Activated CD4-positive, alpha-beta T cell treated with anti-CD3 and anti-CD28 coated beads, Interleukin-2, Interleukin-4, amounts not matched to agents 100 ng/mL and 50 ng/mL, durations not matched to agents 16 hours and 8 hours (primary cell): Measurements from ENCODE around the gene WDFY4.

Experiments used
- DNase-seq: peaks from one replicate; pipeline ENCODE4 v3.0.0-alpha.2; 2020; ENCODE audit warnings: low spot score

Gene WDFY4

DNA sequence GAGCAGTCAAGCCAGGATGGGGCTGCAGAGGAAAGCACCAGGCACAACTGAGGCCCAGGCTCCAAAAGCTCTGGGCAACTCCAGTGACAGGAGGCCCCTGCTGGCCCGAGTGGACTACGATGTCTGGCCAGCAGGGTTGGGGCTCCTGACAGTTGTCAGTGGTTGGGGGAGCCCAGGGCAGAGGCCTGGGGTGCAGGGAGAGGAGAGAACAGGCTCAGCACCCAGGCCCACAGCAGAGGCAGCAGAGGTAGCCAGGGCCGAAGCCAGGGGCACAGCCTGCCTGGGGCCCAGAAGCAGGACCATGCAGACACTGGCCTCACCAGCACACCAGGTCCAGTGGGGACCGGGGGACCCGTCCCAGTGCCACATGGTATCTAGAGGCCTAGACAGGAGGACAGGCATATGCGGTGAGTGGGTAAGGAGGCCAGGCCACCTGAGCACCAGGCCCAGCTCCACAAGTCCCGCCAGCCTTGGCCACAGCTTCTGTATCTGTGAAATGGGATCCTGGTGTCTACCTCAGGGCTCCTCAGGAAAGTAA is 301.0 kb downstream of the WDFY4 start:
- DNase-seq: no peak

DNA sequence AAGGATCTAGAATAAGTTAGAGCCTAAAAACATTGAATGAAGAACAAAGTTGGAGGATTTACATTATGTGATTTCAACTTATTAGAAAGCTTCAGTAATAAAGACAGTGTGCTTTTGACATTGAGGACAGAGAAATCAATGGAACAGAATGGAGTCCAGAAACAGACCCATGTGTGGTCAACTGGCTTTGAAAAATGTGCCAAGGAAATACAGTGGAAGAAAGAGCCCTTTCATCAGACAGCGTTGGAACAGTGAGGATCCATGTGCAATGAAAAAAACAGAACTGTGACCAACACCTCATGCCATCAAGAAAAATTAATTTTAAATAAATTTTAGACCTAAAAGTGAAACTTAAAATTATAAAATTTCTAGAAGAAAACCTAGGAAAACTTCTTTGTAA is 305.6 kb downstream of the WDFY4 start:
- DNase-seq: no peak

DNA sequence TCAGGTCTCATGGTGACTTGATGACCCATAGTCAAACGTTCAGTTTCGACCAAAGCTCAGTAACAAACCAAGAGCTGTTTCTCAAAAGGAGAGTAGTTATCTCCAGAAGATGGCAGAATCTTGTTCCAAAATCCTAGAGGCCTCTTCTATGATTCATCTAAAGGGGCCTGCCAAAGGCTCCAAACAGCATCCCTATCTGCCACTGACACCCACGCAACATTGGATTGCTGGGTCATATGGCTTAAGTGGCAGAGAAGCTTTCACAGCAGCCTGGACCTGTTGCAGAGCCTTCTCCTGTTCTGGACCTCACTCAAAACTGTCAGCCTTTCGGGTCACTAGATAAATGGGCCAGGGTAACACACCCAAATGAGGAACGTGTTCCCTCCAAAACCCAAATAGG is 309.0 kb downstream of the WDFY4 start:
- no peak for DNase-seq

DNA sequence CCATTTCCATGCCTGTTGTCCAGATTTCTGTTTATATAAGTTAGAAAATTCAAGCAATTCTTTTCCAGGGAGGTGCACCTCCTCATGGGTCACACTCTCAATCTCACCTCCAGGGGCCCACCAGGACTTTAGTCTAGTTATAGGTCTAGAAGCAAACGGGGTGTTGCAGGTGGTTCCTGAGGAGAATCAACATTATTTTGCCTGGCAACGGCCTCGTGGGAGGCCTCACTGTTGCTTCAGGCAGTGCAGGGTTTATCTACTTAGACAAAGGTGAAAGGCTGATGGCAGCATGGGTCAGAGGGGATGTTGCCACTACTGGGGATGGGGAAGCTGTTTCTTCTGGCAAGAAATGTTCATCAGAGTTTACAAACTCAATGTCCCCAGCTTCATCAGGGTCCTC is 311.7 kb downstream of the WDFY4 start:
- no peak for DNase-seq

DNA sequence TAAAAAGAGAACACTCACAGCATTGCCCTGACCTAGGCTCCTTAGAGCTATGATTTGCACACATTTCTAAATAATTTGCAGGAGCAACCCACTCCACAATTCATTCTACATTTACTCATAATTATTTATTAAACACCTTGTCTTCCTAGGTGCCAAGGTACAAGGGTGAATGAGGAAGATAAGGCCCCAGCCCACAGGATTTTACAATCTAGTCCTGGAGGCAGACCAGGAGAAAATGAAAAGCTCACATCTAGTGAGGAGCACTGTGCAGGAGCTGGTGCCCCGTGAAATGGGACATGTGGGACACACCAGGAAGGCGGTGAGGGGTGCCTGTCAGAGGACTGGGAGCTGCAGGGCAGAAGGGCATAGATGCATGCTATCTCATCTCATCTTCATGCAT is 314.7 kb downstream of the WDFY4 start:
- DNase-seq: no peak

DNA sequence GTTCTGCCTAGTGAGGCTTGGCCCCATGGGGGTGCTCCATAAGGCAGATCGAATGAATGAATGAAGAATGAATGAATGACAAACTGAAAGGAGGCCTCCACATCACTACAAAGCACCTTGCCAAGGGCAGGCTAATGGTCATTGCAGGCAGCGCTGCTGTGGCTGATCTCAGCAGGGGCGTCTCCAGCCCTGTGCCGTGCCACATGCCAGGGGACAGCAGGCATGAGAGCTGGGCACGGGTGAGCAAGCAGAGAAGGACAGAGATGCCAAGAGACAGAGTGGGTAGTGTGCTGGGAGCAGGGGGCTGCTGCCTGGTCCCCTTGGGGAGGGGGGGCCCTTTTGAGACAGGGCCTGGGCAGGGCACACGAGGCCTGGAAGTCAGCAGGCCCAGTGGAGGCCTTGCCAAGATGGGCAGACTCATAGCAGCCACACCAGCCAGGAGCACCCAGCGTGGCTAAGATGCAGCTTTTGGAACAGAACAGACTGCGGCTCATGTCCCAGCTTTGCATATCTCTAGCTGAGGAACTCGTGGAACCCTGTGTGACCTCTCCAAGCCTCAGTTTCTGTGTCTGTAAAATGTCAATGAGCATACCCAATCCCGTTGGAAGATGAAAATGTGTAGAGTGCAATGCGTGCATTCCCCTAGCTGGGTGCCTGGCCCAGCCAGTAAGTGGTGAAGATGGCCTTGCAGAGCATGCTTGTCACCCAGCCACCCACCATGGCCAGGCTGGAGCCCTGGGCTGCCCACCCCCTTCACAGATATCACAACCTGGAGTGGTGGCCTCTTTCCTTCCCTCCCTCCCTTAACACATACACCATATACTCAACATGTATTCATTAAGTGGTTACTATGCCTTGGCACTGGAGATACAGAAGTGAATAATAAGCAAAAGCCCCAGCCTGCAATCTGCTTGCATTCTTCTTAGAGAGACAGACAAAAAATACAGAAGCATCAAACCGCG is 316.0 kb downstream of the WDFY4 start:
- DNase-seq: no peak

DNA sequence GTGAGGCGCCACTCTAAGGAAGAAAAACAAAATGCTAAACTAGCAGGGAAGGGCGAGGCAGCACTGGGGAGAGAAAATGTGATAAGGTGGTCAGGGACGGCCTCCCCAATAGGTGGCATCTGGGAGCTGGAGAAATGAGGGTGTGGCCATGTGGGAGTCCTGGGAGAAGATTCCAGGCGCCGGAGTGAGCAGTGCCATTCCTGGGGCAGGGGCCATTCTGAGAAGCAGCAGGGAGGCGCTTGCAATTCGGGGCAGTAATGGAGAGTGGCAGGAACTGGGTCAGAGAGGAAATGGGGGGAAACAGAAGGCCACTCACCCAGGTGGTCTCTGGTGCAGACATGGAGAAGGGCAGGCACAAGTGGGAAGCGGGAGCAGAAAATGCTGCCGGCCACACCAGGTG is 316.7 kb downstream of the WDFY4 start:
- DNase-seq: no peak

DNA sequence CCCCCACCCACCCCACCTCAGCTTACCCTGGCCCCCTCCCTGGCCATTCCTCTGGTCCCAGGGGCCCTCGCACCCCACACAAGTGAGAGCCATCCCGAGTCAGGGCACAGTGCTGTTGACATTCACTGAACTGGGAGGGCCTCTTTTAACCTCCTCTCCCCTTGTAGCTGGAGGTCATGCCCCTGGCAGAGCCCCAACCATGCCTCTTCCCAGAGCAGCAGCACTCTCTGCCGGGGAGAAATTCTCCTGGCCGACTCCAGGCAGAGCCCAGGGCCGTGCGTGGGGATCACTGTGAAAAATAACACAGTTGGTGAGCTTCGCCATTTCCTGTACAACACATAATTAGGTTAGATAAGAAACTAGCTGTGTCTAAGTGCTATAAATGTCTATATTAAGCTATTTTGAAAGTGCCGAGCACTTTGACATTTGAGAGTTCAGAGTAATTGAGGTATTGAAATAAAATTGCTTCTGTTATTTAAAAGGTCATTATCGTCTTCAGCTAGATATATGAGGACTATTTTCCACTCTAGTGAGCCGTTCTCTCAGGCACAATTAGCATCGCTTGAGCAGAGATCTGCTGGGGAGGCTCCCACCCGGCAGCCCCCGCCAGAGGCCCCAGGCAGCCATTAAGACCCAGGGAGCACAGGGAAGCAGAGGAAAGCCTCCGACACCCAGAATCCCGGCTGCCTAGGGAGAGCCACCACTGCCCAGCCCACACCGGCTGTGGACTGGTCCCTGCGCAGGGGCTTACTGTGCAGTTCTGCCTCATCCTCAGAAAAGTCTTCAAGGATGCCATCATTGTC is 317.4 kb downstream of the WDFY4 start:
- DNase-seq: no peak

DNA sequence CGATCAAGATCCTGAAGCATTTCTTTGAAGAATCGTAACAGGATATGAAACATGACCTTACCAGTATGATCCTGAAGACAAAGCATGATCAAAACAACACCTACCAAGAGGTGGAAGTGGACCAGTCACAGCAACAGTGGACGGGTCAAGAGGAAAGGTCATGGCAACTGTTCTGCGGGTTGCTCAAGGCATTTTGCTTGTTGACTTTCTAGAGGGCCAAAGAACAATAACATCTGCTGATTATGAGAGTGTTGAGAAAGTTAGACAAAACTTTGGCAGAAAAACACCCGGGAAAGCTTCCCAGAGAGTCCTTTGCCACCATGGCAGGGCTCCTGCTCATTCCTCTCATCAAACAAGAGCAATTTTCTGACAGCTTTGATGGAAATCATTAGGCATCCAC is 320.6 kb downstream of the WDFY4 start:
- no peak for DNase-seq

DNA sequence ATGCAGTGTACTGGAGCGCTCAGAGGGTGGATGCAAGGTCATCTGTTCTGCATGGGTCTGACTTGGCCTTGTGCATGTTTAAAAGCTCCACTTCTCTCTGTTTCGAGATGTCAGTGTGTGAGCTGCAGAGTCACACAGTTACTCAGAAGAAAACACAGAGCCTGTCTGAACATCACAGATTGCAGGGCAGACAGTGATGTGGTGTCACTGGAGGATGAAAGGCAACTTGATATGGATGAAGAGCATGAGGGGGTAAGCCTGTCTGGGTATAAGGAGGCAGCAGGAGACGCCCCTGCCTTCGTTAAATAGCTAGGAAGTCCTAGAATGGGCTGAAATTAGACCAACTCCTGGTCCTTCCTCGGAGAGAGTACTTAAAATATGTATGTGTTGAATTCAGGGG is 322.5 kb downstream of the WDFY4 start:
- DNase-seq: no peak

DNA sequence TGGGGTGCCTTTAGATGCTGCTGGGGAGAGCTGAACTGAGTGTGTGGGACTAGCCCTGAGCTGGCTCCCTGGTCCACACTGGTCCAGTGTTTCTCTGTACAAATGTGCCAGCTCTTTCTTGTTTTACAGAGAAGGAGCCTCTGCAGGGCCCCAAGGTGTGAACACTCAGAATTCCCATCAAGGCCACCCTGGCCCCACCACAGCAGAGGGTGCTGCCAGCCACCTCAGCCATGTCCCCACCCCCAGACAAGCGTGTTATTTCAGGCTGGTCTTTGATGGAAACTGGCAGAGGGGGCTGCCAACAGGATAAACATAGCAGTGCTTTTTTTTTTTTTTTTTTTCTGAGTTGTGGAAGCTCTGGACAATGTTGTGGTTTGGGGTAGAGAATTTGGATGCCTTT is 323.4 kb downstream of the WDFY4 start:
- DNase-seq: no peak

DNA sequence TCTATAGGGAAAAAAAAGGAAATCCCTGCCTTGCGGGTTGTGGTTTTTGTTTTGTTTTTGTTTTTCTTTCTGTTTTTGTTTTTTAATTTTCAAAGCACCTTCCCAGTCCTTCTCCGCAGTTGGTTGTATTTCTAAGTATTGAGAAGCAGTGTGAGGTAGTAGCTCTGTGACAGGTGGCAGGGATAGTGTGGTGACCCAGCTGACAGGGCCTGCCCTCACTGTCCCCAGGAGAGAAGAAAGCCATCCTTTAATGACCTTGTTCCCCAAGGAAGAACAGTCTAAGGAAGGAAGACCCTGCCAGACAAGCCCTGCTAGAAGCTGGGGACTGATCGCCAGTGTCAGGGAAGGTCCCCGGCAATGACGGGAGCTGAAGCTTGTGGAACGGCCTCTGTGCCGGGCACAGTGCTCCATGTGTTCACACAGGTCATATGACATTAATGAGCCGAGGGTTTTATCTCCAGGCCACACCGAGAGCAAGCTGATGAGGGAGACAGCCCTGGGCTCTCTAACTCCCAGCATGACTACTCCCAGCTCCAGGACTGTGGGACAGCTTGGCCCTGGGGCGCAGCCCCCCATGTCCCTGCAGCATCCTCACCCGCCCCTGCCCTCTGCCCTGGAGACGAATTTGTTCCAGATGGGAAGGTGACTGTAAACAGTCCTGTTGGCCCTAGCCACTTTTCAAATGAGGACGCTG is 324.0 kb downstream of the WDFY4 start:
- no peak for DNase-seq

DNA sequence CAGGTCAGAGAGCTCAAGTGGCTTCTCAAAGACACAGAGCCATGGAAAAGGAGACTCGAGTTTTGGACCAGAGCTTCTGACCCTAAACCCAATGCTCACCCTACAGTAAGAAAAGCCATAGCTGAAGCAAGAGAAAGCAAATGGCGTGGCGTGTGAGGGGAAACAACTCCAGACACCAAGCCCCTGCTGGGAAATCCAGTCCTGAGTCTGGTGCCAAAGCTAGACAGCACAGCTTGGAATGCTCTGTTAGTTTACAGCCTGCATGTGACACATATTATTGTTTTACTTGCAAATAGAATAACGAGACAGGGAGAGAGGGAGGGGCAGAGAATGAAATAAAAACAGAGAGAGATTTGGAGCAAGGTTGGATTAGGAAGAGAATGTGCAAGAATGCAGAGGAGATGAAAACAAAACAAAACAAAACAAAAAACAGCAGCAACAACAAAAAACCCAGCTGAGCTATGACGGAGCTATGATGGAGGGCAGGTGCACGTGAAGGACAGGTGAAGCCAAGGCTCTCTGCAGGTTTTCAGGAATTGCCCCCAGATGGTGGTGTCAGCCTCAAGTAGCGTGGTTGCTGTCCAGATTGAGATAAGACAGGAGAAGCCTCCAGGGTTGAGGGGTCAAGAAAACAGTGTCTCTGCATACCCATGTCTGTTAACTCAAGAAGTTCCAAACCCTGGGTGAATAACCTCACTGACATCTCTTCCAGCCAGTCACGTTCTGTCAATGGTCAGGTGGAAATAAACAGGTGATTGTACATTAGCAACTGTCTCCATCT is 324.7 kb downstream of the WDFY4 start:
- no peak for DNase-seq

DNA sequence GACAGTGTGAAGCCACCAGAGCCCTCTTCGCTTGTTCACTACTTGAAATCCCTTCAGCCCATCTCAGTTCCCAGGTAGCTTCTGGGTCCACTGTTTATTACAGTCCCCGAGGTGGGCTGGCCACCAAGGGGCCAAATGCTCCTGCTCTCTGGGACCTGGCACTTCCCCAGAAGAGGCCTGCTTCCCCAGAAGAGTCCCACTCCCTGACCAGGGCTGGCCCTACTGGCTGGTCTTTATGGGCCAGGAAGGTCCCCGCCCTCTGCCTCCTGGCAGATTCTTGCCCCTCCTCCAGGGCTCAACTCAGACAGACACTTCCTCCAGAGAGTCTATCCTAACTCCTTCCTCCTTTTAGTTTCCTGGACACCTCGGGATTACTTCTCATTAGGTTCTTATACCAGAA is 325.6 kb downstream of the WDFY4 start:
- no peak for DNase-seq

DNA sequence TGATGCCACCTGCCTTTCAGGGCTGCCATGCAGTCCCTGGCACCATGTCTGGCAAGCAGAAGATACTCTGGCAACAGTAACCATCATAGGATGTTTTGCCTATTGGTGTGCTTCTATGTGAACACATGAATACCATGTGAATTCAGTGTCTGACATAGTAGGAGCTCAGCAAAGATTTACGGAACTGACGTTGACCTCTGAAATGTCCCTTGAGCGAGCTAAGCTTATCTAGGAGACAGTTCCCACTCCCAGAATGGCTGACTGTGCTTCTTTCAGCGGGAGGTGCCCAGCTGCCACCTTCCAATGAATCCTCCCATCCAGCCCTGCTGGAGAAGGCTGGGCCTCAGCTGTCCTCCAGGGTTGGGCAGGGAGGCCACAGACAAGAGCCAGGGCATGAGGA is 326.2 kb downstream of the WDFY4 start:
- DNase-seq: no peak

DNA sequence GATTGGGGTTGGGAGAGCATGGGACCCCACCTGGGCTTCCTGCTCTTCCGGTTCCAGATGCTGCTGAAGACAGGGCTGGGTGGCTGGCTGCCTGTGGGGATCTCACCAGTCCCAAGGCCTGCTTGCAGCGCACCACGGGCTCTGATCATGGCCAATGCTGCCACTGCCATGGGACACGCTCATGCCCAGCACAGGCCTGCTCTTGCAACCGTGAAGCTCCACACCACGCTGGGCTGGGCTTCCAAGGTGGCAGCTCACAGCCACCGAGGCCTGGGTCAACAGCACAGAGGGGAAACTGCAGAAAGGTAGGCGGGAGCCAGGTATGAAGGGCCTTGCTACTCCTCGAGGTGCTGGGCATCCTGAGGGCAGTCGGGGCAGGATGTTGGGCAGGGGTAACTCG is 327.1 kb downstream of the WDFY4 start:
- no peak for DNase-seq

DNA sequence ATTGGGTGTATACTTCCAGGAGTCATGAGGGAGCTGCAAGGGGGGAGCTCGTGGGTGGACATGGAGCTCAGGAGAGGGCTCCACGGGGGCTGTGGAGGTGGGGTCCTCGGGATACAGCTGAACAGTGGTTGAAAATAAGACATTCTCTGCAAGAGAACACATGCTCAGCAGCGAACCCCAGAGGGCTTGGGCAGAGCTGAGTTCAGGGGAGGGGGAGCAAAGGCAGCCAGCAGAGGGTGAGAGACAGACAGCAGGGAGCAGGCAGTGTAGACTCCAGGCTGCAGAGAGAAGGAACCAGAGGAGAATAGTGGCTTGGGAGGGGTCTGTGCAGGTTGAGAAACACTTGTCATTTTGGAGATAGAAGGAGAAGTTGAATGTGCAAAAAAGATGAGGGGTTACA is 327.9 kb downstream of the WDFY4 start:
- DNase-seq: no peak

DNA sequence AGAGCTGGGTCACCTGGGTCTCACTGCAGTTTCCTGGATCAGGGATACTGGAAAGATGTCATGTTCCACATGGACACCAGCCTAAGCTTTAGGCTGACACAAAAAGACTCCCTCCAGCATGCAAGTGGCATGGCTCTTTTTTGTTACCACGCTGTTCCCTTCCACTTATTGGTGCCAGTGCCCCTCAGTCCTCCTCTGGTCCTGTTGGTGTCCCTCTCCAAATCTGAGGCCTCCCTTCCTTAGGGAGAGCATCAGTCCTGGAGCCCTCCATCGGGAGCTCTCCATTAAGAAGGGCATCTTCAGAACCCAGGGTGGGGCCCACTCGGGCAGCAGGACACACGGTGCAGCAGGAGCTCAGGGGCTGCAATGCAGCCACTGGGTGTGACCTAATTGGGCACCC is 331.0 kb downstream of the WDFY4 start:
- DNase-seq: no peak

DNA sequence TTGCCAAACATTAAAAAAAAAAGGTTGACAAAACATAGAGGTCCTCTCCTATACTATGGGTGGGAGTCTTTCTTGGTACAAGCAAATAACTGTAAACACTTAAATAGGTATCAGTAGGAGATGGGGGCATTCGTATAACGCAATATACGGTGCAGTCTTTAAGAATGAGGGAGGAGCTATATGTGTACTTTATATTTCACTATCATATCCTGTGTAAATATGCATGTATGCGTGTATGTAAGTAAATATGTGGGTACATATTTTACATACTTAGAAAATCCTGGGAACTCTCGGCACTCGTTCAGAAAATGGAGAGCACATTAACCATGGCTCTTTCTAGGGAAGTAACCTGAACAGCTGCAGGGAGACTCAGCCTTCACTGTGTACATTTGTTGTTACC is 337.0 kb downstream of the WDFY4 start:
- no peak for DNase-seq

DNA sequence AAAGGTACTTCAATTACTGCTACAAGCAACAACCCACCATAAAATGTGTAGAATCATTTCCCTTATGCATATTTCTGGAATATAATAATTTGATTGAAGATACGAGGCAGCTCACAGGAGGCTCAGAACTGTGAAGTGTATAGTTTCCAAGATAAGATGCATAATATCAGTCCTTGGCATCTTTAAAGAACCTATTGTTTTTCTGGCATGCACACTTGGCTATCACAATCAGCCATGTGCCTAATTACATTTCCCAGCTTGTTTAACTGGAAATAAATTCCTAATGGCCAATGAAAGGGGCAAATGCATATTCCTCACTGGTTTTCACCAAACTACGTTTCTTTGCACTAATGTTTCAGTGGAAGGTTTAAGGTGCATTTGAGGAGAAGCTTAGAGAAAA is 338.4 kb downstream of the WDFY4 start:
- no peak for DNase-seq

DNA sequence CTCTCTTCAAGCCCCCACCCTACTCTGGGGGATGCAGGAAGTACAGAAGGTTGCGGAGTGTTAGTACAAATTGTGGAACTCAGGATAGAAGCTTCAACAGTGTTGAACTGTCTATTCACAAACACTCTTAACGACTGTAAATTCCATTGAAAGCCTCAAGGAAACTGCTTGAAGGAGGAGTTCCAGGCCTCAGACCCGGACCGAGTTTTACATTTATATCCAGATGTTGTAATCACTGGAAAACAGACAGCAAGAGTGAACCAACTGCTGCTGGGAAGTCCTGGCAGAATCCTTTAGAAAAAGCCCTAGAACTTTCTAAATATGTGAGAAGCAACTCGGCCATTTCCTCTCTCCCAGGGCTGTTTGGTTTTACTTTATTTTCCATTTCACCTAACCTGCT is 339.1 kb downstream of the WDFY4 start:
- no peak for DNase-seq

DNA sequence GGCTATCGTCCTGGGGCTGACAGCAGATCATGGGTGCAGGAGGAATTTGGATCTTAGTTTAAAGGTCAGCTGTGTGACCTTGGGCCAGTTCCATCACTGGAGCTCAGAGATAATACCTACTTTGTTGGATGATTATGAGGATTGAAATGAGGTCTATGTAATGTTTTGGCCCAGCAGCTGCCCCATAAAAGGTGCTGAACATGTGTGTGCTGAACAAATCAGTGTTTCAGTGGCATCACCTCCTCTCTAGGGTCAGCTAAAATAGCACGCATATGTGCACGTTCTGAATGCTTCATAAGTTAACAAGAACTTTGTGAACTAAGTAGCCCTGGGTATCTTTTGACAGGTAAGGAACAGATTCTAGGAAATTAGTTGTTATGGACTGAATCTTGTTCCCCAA is 339.8 kb downstream of the WDFY4 start:
- no peak for DNase-seq
